Measurements from ENCODE around the gene ELP4. TPM values are rescaled to one million over a fixed set of nuclear protein-coding genes. Genes with fewer than 3 reads are reported as not detected.
A peak's percentile ranks its signal among the peaks of the same experiment; 100 is the strongest.

The ELP4 gene
- total and polyA plus RNA-seq, 9 of the 15 experiments (the other 6 are each of a cell fraction or from before 2014, with no cell fraction given), result 24.1 to 60.3 (median 38.7) TPM

GRCh38 chr11:31782257-31782656, 272.7 kb downstream of the ELP4 start:
- BruUV-seq (replicated peaks), result no TSS peak
- intact Hi-C loops (cut with micrococcal nuclease) (no loop called here), in situ Hi-C loops (cut with MboI) (no loop called here)
- no peak overlapping the region for H3K9ac ChIP-seq (ENCODE audit: insufficient read depth in 1 of 2, low read depth in 2 of 2, low read length in 2 of 2)
- no peak overlapping the region; the same call in 1 of the 2 replicates for H3K4me2 ChIP-seq (ENCODE audit: insufficient read depth, low read length)
- FAIRE-seq (peak; percentile 84), DNase-seq (ENCODE audit: extremely low read depth in 1 of 4, low spot score in 3 of 4) (peak in 3 of 4 experiments; percentile 20 to 73 (median 72)), ATAC-seq (peak; percentile 97)
- no peaks in the 10 kb centered on the region for H3K9me1 ChIP-seq (ENCODE audit: control insufficient read depth, insufficient read depth, low read length)
- no peaks in the 10 kb centered on the region for H4K20me1 ChIP-seq (replicated peaks; ENCODE audit: control insufficient read depth, insufficient read depth, low read length)
- no peaks in the 10 kb centered on the region for H3K79me2 ChIP-seq (ENCODE audit: control insufficient read depth, insufficient read depth, low read length)
- no peak overlapping the region for H2AFZ ChIP-seq (ENCODE audit: low read depth, low read length)
- no peaks in the 10 kb centered on the region; the same call in 1 of the 2 replicates for H3K9me3 ChIP-seq (replicated peaks; ENCODE audit: control insufficient read depth, insufficient read depth, low read depth, low read length)
- WGBS (ENCODE audit: insufficient coverage, low coverage, missing lambda C conversion rate), result 2% methylated on average over 2 of the region's 2 CpGs
- no peak overlapping the region for H3K27ac ChIP-seq (ENCODE audit: extremely low read depth, low read depth, low read length)
- no peak overlapping the region for H3K4me3 ChIP-seq
- H3K27me3 ChIP-seq (ENCODE audit: control insufficient read depth in 2 of 2, insufficient read depth in 2 of 2, low read length in 2 of 2), result no peaks in the 10 kb centered on the region
- CTCF ChIA-PET (ENCODE audit: low intra/inter-chr PET ratio), result no interaction called here
- POLR2A ChIA-PET, result interaction anchor here (0.6 to 1.2 kb wide), 3 partner anchors 35 to 398 kb away, joined by 3 read pairs; no protein-coding TSS in a partner anchor
- no peaks in the 10 kb centered on the region for H3K4me1 ChIP-seq (replicated peaks in 1 of 2; ENCODE audit: control insufficient read depth in 2 of 2, insufficient read depth in 2 of 2, low read length in 2 of 2)
- H3K36me3 ChIP-seq (ENCODE audit: control insufficient read depth, insufficient read depth, low read length), result no peaks in the 10 kb centered on the region
- TF ChIP-seq SFPQ (IDR thresholded peaks at IDR 0.05; ENCODE audit: low read depth, low read length), result no peak
- TF ChIP-seq ZC3H8 (IDR thresholded peaks at IDR 0.05), result no peak
- TF ChIP-seq ZFP36 (IDR thresholded peaks at IDR 0.05; ENCODE audit: low read depth, low read length, partially characterized antibody), result no peak
- TF ChIP-seq E2F5 (CRISPR knock-in tag; IDR thresholded peaks at IDR 0.05), result no peak
- TF ChIP-seq JUND (IDR thresholded peaks at IDR 0.05; ENCODE audit: borderline replicate concordance, low read depth, low read length), result peak; percentile 50; the same call in 1 of the 2 replicates
- no peak; the same call in 2 of the 3 replicates for TF ChIP-seq JUND (tag; IDR thresholded peaks at IDR 0.05; ENCODE audit: borderline replicate concordance, low read depth, low read length)
- TF ChIP-seq ZNF165 (CRISPR knock-in tag; IDR thresholded peaks at IDR 0.05; ENCODE audit: borderline replicate concordance), result no peak
- no peak for TF ChIP-seq PHF20 (IDR thresholded peaks at IDR 0.05; ENCODE audit: partially characterized antibody)
- TF ChIP-seq U2AF2 (optimal IDR thresholded peaks at IDR 0.05; ENCODE audit: low read depth, low read length), result no peak
- no peak for TF ChIP-seq ETS2 (tag; IDR thresholded peaks at IDR 0.05; ENCODE audit: borderline replicate concordance, poor library complexity, severe bottlenecking)
- TF ChIP-seq ZBTB34 (CRISPR knock-in tag; IDR thresholded peaks at IDR 0.05), result no peak
- TF ChIP-seq DIDO1 (tag; IDR thresholded peaks at IDR 0.05; ENCODE audit: low read depth), result no peak
- TF ChIP-seq ZNF146 (CRISPR knock-in tag; IDR thresholded peaks at IDR 0.05; ENCODE audit: unreplicated experiment), result no peak
- TF ChIP-seq ZNF184 (CRISPR knock-in tag; IDR thresholded peaks at IDR 0.05), result no peak
- TF ChIP-seq MTF1 (CRISPR knock-in tag; IDR thresholded peaks at IDR 0.05; ENCODE audit: borderline replicate concordance), result no peak
- no peak for TF ChIP-seq NCOA1 (IDR thresholded peaks at IDR 0.05; ENCODE audit: low read depth)
- TF ChIP-seq PURB (CRISPR knock-in tag; IDR thresholded peaks at IDR 0.05; ENCODE audit: low read depth), result no peak
- no peak for TF ChIP-seq ZNF696 (CRISPR knock-in tag; conservative IDR thresholded peaks at IDR 0.05)
- no peak for TF ChIP-seq EHMT2 (IDR thresholded peaks at IDR 0.05)
- no peak for TF ChIP-seq TRIM24 (IDR thresholded peaks at IDR 0.05)
- no peak for TF ChIP-seq CBFB (CRISPR knock-in tag; IDR thresholded peaks at IDR 0.05)
- TF ChIP-seq CBX3 (IDR thresholded peaks at IDR 0.05; ENCODE audit: borderline replicate concordance in 1 of 2, low read length in 2 of 2), result no peak

All from K562 (cell line).